HG03521 (cell line): ENCODE results near the gene CACNA1I.

ENCODE experiments used
- ATAC-seq: cut with Tn5 transposase; IDR thresholded peaks from one replicate; pipeline ENCODE4 v1.9.1; 2021; ENCODE audit warnings: mild to moderate bottlenecking, moderate library complexity; ENCODE audit not compliant: unreplicated experiment

CACNA1I gene

GRCh38 chr22:39567135-39567946 lies 3.2 kb upstream of the CACNA1I start:
- no peak for ATAC-seq

DNA sequence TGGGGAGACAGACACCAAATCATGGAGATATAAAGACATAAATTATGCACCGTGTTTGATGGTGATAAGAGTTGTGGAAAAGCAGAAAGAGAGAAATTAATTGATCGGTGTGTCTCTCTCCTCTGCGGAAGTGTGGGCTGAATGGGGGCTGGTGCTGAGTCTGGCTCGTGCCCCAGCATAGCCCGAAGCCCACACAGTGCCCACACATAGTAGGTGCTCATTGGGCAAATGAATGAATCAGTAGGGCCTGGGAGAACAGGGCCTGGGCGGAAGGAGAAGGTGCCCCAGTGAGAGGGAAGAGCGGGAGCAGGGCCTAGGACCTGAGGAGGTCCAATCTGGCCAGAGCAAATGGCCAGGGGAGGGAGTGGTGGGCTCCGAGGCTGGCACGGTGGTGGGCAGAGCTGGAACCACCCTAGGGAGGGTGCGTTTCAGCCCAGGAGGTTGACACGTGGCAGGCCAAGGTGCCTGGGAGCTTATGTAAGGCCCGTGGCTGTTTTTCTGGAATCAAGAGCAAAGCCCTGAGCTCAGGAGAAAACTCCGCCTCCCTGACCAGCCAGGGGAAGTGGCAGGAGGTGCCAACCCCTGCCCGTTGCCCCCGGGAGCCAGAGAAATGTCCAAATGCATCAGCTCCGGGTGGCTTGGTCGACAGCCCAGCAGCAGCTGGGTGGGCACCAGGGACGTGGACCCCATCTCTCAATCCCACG lies 2.1 kb upstream of the CACNA1I start:
- no peak for ATAC-seq

- ATAC-seq: no peak
Measured at GRCh38 chr22:39569066-39569465, 1.5 kb upstream of the CACNA1I start.

DNA sequence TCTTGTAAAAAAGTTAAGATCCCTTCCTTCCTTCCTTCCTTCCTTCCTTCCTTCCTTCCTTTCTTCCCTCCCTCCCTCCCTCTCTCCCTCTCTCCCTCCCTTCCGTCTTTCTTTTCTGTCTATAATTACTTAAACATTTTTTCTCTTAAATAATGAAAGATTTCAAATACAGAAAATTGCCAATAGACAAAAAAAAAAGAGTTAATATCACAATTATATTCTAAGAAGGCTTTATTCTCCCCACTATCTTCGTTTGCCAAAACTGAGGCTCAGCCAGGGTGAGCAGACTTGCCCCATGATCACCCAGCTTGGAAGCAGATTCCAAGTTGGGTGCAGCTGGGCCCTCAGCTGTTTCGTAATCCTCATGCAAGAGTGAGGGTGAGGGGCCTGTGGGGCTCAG lies 327 bp upstream of the CACNA1I start:
- ATAC-seq: no peak

DNA sequence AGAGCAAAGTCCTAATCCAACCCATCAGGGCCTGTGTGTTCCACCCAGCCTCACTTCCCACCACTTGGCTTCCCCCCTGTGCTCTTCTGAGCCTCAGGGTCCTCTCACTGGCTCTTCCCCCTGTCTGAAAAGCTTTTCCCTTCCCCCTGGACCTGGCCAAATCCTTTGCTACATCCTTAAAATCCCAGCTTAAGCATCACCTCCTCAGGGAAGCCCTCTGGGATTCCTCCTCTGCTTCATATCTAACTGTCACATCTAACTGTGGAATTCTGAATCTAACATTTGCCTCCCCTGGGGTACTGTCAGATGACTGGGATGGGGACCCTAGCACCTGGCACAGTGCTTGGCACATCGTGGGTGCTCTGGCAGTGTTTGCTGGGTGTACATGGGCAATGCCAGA lies 985 bp downstream of the CACNA1I start:
- no peak for ATAC-seq

GRCh38 chr22:39574779-39575551 lies 4.4 kb downstream of the CACNA1I start:
- ATAC-seq: no peak

GRCh38 chr22:39575552-39575825 lies 4.9 kb downstream of the CACNA1I start:
- ATAC-seq: no peak

GRCh38 chr22:39576027-39576426 lies 5.5 kb downstream of the CACNA1I start:
- no peak for ATAC-seq

- no peak for ATAC-seq
Measured at GRCh38 chr22:39577366-39577765, 6.8 kb downstream of the CACNA1I start.

DNA sequence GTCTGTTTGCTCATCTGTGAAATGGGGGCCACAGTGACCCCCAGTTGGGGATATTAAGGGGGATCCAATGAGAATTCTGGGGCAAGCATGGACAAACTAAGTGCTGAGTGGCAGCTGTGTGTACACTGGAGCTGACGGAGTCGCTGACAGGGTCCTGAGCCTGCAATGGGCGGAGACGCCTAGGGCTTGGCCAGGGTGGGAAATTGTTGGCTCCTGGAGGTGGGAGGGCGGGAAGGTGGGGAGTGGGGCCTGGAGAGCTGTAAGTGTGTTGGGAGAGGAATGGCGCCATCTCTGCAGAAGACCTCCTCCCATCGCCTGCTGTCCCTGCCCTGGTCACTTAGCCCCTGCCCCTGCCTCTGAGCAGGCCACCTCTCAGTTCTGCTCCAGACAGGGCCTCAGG lies 7.3 kb downstream of the CACNA1I start:
- no peak for ATAC-seq

GRCh38 chr22:39580006-39580441 lies 9.5 kb downstream of the CACNA1I start:
- ATAC-seq: no peak

- ATAC-seq: no peak
Measured at GRCh38 chr22:39580795-39581194, 10.2 kb downstream of the CACNA1I start.

DNA sequence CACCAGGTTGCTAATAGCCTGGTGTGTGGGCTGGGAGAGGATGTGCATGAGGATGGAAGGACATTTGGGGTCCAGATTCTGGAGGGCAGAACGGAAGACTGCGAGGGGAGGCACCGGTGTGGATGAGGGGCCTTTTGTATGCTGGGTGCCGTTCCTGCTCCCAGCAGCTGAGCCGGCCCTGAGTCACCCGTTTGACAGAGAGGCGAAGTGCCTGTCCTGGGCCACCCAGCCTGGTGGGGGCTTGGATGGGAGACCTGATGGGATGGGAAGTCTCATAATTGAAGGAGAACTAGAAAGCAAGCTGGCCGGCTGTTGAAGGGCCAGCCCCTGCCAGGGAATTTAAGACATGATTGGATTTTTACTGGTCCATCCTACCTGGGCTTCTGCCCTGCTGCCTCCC lies 10.8 kb downstream of the CACNA1I start:
- ATAC-seq: no peak

DNA sequence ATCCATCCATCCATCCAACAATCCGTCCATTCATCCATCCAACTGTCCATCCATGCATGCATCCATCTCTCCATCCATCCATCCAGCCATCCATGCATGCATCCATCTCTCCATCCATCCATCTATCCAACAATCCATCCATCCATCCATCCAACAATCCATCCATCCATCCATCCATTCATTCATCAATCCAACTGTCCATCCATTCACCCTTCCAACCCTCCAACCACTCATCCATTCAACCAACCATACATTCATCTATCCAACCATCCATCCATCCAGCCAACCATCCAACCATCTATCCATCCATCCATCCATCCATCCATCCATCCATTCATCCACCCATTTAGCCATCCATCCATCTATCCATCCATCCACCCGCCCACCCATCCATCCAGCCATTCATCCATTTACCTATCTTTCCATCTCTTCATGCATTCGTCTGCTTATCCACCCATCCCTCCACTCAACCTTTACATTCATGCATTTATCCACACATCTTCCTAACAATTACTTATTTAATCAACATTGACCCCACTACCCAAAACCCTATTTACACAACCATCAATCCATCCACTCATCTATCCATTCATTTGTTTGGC lies 12.6 kb downstream of the CACNA1I start:
- ATAC-seq: no peak

GRCh38 chr22:39589875-39590274 lies 19.3 kb downstream of the CACNA1I start:
- ATAC-seq: no peak

DNA sequence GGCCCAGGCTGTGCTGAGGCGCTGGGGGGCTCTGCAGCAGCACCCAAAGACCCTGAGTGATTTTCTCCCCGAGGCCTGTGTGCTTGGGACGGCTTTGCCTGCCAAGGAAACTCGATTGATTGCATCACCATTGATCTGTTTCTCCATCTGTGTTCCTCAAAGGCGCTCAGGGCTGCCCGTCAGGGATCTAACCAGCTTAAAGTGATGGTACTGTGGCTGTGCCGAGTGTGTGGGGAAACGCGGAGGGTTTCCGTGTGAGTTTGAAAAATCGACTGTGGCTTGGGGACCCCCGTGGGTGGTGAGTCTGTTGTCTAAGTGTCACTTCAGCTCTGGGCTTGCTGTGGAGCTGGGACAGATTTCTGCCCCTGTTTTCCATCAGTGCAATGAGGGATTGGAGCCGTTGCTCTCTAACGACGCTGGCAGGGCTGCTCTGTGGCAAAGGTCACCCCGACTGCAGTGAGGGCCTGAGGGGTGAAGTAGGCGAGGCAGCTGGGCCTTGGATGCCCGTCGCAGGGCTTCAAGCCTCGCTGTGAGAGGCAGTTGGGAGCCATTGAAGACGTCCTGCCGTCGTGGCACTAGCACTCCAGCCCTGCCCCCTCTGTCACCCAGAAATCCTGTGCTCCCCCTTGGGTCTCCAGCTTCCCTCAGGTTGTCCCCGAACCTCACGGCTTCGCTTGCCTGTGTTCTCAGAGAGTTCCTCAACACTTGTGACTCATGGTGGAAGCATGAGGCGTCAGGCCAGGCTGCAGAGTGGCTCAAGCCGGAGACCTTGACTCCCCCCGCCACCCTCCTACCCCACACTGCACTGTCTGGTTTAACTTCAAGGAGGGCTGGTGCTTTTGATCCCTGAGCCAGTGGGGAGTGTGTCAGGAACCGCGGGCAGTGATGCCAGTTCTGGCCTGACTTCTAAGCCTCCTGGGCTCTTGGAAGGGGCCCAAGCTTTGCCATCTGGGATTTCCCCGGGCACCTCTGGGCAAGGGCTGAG lies 21.8 kb downstream of the CACNA1I start:
- no peak for ATAC-seq

DNA sequence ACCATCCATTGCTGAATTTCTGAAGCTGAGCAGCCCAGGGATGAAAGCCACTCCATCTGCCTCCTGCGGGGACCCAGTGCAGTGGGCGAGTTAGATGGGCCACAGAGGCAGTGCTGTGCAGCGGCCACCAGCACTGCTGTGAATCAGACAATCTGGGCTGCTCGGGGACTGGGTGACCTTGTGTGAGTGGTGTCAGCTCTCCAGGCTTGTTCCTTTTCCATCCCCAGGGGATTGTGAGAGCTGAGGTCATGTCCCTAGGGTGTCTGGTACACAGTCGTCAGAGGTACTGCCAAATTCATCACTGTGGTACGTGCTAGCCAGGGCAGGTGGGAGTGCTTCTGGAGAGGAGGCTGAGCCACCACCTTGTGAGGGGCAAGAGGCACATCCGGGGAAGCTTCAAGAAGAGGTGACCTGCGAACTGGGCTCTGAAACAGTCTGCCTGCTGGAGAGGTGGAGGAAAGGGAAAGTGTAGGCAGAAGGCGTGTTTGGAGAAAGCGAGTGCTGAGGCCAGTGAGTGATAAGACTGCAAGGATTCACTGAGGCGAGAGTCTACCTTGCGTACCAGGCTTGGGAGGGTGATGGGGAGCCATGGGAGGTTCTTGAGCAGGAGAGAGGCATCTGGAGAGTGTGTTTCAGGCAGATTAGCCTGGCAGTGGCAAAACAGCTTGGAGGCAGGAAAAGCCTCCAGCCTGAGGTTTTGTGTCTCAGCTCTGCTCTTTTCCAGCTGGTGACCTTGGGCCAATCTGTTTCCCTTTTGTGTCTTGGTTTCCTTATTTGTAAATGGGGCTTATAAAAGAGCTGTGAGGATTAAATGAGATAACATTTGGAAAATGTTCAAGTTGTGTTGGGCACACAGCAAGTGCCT lies 22.7 kb downstream of the CACNA1I start:
- ATAC-seq: no peak

DNA sequence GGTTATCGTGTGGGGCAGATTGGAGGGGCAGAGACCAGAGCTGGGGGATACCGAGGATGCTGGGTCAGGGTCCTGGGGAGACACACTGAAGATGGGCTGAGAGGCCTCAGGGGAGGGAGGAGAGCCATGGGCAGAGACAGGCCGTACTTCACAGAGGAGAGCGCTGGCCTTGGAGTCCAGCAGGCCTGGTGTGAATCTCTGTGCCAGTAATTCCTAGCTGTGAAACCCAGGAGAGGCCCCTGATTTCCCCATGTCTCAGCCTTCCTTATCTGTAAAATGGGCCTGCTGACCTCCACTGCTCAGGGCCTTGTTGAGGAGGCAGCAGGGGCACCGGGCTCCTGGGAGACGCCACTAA lies 23.4 kb downstream of the CACNA1I start:
- ATAC-seq: no peak

DNA sequence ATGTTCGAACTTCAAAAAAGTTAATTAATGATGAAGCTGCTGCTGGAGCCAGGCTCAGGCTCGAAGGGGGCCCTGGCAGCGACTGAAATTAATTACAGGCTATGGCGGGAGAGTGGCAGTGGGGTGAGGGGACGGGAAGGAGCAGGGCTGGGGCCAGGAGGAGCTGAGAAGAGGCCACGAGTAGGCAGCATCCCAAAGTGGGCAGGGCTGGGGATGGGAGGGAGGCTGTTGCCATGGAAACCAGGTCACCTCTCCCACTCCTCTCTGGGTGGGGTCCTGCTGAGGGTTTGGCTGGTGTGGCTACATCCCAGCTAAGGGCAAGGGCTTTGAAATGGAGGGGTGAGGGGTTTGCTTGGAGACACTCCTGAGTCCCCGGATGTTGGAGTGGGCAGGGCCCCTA lies 23.9 kb downstream of the CACNA1I start:
- no peak for ATAC-seq
